ENCODE results near the gene PRPS1.

- TF ChIP-seq THRA (IDR thresholded peaks at IDR 0.05) (no peak), ZC3H4 (CRISPR knock-in tag; IDR thresholded peaks at IDR 0.05; ENCODE audit: borderline replicate concordance) (no peak), YBX1 (IDR thresholded peaks at IDR 0.05) (no peak), ZEB2 (IDR thresholded peaks at IDR 0.05) (no peak)
Measured at GRCh38 chrX:107597791-107598190, 30.5 kb upstream of the PRPS1 start.
